Adrenal gland (tissue), 12 donors: ENCODE measurements around the gene CILP. TPM values are rescaled to one million over a fixed set of nuclear protein-coding genes. Genes with fewer than 3 reads are reported as not detected.
"Not testable (repeated sequence)": the region's sequence is repeated elsewhere in the genome, so short reads cannot be mapped to it uniquely, and the experiment has no call there.

ENCODE experiments used
- DNase-seq, 7 donors: peaks; one replicate each; pipeline ENCODE4 v3.0.0-alpha.2; 2019 to 2020
- H3K27ac ChIP-seq, 5 donors: fragments of 200-600 bp; sonication (generic) in 4 of 5; 1 replicate in 3 of 5; 2 replicates in 2 of 5; pipeline versions ENCODE4 v1.5.1 to v1.8.0; 2016 to 2020; ENCODE audit warnings: mild to moderate bottlenecking in 1 of 5
- H3K27me3 ChIP-seq: fragments of 200-600 bp; 2 replicates; pipeline ENCODE4 v1.8.0; 2021
- H3K36me3 ChIP-seq, 2 donors: fragments of 200-600 bp; replicated peaks in 1 of 2; 1 replicate in 1 of 2; 2 replicates in 1 of 2; pipeline versions ENCODE4 v1.5.1 to v1.8.0; 2018 to 2022
- H3K4me1 ChIP-seq, 2 donors: fragments of 200-600 bp; replicated peaks in 1 of 2; 1 replicate in 1 of 2; 2 replicates in 1 of 2; pipeline versions ENCODE4 v1.5.1 to v1.8.0; 2018 to 2021
- H3K4me3 ChIP-seq, 4 donors: fragments of 200-600 bp; sonication (generic) in 3 of 4; one replicate each; pipeline ENCODE4 v1.5.1; 2016 to 2018
- H3K9me3 ChIP-seq, 3 donors: fragments of 200-600 bp; sonication (generic) in 1 of 3; replicated peaks in 1 of 3; 1 replicate in 2 of 3; 2 replicates in 1 of 3; pipeline versions ENCODE4 v1.5.1 to v1.8.0; 2016 to 2021
- CTCF ChIP-seq, 6 experiments: fragments of 450-650 bp in 4 of 6; fragments of 200-600 bp in 2 of 6; sonication (generic) in 1 of 6; IDR thresholded peaks; 1 replicate in 5 of 6; 2 replicates in 1 of 6; pipeline versions ENCODE4 v1.5.1 to v1.8.0; 2016 to 2021; ENCODE audit warnings: antibody characterized with exemption in 6 of 6, mild to moderate bottlenecking in 2 of 6, moderate library complexity in 1 of 6
- POLR2A ChIP-seq, 2 donors: fragments of 450-650 bp; IDR thresholded peaks; one replicate each; pipeline ENCODE4 v1.6.1; 2017; ENCODE audit warnings: antibody characterized with exemption in 2 of 2, mild to moderate bottlenecking in 2 of 2, moderate library complexity in 1 of 2
- WGBS, 4 donors: extraction: QIAGEN DNeasy Blood & Tissue Kit in 2 of 4; methylation state at CpG; one replicate each; pipeline versions ENCODE4 v1.1.5 to v1.1.7; 2013 to 2017; 5-methylcytosine and 5-hydroxymethylcytosine counted together
- intact Hi-C, 2 donors: fragments of 100-400 bp; cut with DNase I; formaldehyde crosslinking; loops; one replicate each; pipeline versions ENCODE4 v1.14.1 to v1.15.0; 2022 to 2023
- polyA plus RNA-seq, 3 donors: library from polyadenylated mRNA; stranded (reverse); fragments of 200-250 nt in 2 of 3; fragments of 350-450 nt in 1 of 3; fragmentation: Illumina TruSeq in 1 of 3; extraction: RNeasy Lipid Tissue Mini Kit (QIAGEN cat#74804) in 1 of 3; gene quantifications; one replicate each; pipeline ENCODE4 v1.2.3, GENCODE V29; 2013 to 2014
- total RNA-seq, 9 donors: library from RNA; depleted of rRNA in 4 of 9; stranded (reverse); fragments of >200 nt in 4 of 9; fragments of 120-200 nt in 1 of 9; fragmentation: NEBNext Ultra II Directional in 1 of 9; extraction: Animal tissue kit (Norgen Biotek cat#: 25700) in 1 of 9; gene quantifications; one replicate each; pipeline versions ENCODE4 v1.1.0 to v1.2.4, GENCODE V29; 2013 to 2023
- donor health status: healthy with polysubstance abuse.
- donor health status: Bipolar disorder and iron deficiency.
- donor health status: DM: yes; HTN: yes; CAD: no.
- donor health status: DM: no; HTN: no; CAD: no.
- donor health status: DM: no; HTN: no; CAD: no.
- donor health status: DM: yes; HTN: yes; CAD: no.

The CILP gene
- total and polyA plus RNA-seq, 12 donors, result 0.39 to 2.7 (median 0.96) TPM

DNA sequence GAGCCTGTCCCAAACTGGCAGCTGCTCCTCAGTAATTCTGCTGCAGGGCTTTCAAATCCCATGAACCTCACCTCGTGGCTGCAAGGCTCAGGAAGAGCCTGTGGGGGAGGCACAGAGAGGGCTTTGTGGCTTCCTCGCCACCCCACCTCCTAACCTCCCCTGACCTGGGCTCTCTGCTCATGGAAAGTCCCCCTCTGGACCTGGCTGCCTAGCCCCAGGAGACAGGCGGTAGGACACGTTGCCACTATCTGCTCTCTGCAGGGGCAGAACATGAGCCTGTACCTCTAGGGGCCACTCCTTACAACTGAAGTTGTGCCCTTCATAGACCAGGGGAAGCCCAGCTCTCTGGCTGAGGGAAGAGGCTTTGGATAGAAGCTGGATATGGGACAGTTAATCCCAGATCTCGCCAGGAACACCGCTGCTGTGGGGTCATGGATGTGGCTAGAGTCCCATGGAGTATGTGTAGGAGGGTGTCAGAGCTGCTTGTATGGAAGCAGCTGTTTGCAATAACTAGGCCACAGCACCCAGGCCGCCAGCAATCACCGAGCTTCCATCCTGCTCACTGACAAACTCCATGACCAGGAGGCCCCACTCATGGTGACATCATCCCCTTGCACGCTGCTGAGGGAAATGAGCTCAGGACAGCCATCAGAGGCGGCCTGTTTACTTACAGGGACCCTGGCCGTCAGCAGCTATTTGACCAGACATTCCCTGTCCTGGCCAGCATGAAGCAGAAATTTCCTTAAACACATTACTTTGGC is 34.0 kb upstream of the CILP start:
- no peaks in the 10 kb centered on the region for H3K9me3 ChIP-seq
- H3K36me3 ChIP-seq, result no peaks in the 10 kb centered on the region
- TF ChIP-seq CTCF (IDR thresholded peaks at IDR 0.05) (no peak), POLR2A (IDR thresholded peaks at IDR 0.05) (no peak)
- H3K27me3 ChIP-seq, result no peaks in the 10 kb centered on the region
- intact Hi-C loops, result no loop called here
- 68 to 92% (median 78%) methylated on average over 5 to 11 of the region's 11 CpGs for WGBS, 4 donors
- no peaks in the 10 kb centered on the region for H3K4me1 ChIP-seq
- DNase-seq, result peak in 5 of 7 donors; percentile 34 to 74 (median 41)
- H3K4me3 ChIP-seq, result no peak overlapping the region
- H3K27ac ChIP-seq, result peak overlapping the region in 2 of 5 donors; percentile 62 to 70

DNA sequence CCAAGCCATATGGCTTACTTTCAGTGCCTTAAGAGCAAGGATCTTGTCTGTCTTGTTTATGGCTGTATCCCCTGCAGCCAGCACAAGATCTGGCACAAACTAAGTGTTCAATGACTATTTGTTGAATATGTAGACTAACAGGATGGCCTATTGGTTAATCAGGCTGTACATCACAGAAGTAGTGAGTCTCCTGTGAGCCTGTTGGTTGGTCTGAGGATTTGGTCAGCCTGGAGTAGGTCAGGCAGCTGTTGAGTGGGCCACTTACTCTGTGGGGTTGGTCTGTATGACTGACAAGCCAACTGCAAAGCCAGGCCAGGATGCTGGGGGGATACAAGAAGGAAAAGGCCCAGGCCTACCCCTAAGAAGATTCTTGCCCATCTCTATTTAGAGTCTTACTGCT is 33.4 kb upstream of the CILP start:
- no peak for TF ChIP-seq CTCF (IDR thresholded peaks at IDR 0.05)
- TF ChIP-seq POLR2A (IDR thresholded peaks at IDR 0.05), result no peak
- H3K4me1 ChIP-seq, result no peaks in the 10 kb centered on the region
- DNase-seq, result no peak
- no peak overlapping the region for H3K4me3 ChIP-seq
- H3K27ac ChIP-seq, result no peak overlapping the region
- intact Hi-C loops, result no loop called here
- H3K27me3 ChIP-seq, result no peaks in the 10 kb centered on the region
- H3K9me3 ChIP-seq, result no peaks in the 10 kb centered on the region
- H3K36me3 ChIP-seq, result no peaks in the 10 kb centered on the region

DNA sequence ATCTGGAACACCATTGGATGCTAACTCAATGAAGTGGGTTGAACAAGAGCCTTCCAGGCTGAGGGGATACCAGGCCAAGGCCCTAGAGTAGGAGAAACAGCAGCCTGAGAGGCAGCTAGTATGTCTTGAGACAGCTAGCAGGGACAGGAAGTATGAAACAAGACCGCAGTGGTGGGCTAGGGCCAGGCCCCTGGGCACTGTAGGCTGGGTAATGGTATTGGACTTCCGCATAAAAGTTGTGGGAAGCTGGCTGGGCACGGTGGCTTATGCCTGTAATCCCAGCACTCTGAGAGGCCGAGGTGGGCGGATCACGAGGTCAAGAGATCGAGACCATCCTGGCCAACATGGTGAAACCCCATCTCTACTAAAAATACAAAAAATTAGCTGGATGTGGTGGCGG is 25.2 kb upstream of the CILP start:
- DNase-seq, H3K4me3 ChIP-seq, H3K4me1 ChIP-seq, H3K27me3 ChIP-seq, H3K36me3 ChIP-seq, H3K9me3 ChIP-seq, H3K27ac ChIP-seq, intact Hi-C loops: not testable (repeated sequence)
- 93 to 99% (median 98%) methylated on average over 8 of the region's 8 CpGs for WGBS, 4 donors

- Histone ChIP-seq H3K27ac (no peak overlapping the region), H3K27me3 (no peaks in the 10 kb centered on the region)
- WGBS, 4 donors, result 65 to 85% (median 79%) methylated on average over 5 of the region's 5 CpGs
Observed at GRCh38 chr15:65233696-65234095, 22.4 kb upstream of the CILP start.

More at GRCh38 chr15:65233696-65234095, 22.4 kb upstream of the CILP start:
- no peaks in the 10 kb centered on the region for H3K4me1 ChIP-seq
- TF ChIP-seq CTCF (IDR thresholded peaks at IDR 0.05) (no peak), POLR2A (IDR thresholded peaks at IDR 0.05) (no peak)
- H3K4me3 ChIP-seq, result no peak overlapping the region
- H3K9me3 ChIP-seq, result no peaks in the 10 kb centered on the region
- intact Hi-C loops, result no loop called here
- no peak for DNase-seq
- no peaks in the 10 kb centered on the region for H3K36me3 ChIP-seq
